ENCODE data around the gene GALNS.

GRCh38 chr16:88811769-88812512 lies 44.8 kb downstream of the GALNS start, which contains the start of gene APRT:
- TF ChIP-seq, protein P1, sequence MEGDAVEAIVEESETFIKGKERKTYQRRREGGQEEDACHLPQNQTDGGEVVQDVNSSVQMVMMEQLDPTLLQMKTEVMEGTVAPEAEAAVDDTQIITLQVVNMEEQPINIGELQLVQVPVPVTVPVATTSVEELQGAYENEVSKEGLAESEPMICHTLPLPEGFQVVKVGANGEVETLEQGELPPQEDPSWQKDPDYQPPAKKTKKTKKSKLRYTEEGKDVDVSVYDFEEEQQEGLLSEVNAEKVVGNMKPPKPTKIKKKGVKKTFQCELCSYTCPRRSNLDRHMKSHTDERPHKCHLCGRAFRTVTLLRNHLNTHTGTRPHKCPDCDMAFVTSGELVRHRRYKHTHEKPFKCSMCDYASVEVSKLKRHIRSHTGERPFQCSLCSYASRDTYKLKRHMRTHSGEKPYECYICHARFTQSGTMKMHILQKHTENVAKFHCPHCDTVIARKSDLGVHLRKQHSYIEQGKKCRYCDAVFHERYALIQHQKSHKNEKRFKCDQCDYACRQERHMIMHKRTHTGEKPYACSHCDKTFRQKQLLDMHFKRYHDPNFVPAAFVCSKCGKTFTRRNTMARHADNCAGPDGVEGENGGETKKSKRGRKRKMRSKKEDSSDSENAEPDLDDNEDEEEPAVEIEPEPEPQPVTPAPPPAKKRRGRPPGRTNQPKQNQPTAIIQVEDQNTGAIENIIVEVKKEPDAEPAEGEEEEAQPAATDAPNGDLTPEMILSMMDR (IDR thresholded peaks at IDR 0.05) = peak in 1 of 3 experiments; percentile 35
- TF ChIP-seq POLR2A (IDR thresholded peaks at IDR 0.05) = no peak
